Left kidney (tissue), 2 donors: ENCODE results near the gene PHLDB3. TPM values are rescaled to one million over a fixed set of nuclear protein-coding genes. Genes with fewer than 3 reads are reported as not detected.
"Not testable (repeated sequence)": the region's sequence is repeated elsewhere in the genome, so short reads cannot be mapped to it uniquely, and the experiment has no call there.

ENCODE experiments used
- DNase-seq: peaks from one replicate; pipeline ENCODE4 v3.0.0-alpha.2; 2013
- polyA plus RNA-seq: library from polyadenylated mRNA; unstranded; fragments of 120-200 nt; gene quantifications from one replicate; pipeline ENCODE4 v1.2.1, GENCODE V29; 2013; ENCODE audit not compliant: insufficient read length

The PHLDB3 gene
- polyA plus RNA-seq, 1 donor = 7.8 TPM

DNA sequence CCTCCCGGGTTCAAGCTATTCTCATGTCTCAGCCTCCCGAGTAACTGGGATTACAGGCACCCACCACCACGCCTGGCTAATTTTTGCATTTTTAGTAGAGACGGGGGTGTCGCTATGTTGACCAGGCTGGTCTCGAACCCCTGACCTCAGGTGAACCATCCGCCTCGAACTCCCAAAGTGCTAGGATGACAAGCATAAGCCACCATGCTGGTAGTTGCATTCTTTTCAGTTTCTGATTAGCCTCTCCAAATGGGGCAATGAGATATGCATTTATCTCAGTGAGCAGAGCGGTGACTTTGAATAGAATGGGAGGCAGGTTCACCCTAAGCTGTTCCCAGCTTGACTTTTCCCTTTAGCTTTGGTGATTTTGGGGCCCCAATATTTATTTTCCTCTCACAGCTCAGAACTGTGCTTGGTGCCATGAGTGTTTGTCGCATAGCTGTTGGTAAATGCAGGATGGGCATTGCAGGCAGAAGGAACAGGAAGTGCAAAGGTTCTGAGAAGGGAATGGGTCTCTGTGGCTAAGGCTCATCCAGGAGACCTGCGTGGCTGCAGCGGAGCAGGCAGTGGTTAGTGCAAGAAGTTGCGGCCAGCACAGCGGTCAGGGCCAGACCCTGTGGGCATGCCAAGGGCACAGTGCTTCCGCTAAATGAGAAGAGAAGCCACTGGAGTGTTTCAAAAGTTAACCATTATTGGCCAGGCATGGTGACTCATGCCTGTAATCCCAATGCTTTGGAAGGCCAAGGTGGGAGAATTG, 59.8 kb downstream of the PHLDB3 start:
- no peak for DNase-seq

DNA sequence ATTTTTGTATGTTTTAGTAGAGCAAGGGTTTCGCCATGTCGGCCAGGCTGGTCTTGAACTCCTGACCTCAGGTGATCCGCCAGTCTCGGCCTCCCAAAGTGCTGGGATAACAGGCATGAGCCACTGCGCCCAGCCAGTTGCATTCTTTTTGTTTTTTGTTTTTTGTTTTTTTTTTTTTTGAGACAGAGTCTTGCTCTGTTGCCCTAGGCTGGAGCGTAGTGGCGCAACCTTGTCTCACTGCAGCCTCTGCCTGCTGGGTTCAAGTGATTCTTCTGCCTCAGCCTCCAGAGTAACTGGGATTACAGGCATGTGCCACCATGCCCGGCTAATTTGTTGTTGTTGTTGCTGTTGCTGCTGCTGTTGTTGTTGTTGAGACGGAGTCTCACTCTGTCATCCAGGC, 60.5 kb downstream of the PHLDB3 start:
- DNase-seq = not testable (repeated sequence)

DNA sequence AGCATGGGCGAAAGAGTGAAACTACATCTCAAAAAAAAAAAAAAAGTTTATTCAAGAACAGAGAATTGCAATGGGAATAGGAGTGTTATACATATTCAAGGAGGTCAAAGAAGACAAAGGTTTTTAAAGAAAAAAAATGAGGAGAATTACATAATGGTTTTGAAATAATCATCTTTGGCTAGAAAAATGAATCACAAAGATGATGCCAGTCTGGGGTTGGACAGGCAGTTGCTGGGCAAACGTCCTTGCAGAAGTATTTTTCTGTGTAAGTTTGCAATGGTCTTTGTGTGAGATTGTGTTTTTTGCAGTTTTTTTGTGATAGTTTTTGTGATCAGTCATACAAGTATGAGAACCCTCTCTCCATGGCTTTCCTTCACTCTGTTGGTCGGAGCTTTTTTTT, 62.8 kb downstream of the PHLDB3 start:
- DNase-seq = no peak

DNA sequence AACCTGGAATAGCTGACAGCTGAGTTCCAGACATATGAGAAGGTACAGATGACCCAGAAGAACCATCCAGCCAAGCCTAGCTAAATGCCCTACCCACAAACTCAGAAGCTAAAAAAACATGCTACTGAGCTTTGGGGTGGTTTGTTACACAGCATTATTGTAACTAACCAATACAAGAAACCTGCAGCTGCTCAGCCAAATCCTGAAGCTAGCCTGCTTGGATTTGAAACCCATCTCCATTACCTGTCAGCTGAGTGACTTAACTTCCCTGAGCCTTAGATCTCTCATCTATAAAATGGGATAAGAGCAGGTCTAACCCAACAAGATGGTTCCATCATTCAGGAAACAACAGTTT, 64.9 kb downstream of the PHLDB3 start:
- no peak for DNase-seq

DNA sequence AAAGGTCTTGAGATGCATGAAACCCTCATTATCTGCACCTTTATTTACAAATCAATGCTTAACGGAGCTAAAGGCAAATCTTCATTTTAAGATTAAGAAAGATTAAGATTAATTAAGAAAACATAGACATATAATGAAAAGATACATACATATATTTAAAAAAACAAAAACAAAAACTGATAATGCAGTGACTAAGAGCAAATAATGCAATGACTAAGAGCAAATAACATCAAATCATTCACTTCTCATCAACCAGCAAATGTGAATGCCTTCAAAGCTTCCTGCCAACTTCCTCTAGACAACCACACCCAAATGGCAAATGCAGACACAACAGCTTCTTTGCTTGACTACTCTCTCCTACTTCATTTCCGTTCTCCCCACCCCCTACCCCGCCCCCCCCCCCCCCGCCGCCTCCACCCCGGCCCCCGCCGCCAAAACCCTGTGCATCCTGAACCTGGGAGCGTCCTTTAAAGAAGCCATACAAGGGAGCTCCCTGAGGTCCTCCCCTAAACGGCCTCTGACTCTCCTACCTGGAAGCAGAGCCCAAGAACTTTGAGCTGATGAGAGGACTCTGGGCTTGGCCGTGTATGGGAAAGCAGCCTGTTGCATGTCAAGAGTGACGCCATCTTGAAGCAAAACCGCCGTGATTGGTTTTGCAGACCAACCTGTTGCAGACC, 65.4 kb downstream of the PHLDB3 start:
- no peak for DNase-seq

DNA sequence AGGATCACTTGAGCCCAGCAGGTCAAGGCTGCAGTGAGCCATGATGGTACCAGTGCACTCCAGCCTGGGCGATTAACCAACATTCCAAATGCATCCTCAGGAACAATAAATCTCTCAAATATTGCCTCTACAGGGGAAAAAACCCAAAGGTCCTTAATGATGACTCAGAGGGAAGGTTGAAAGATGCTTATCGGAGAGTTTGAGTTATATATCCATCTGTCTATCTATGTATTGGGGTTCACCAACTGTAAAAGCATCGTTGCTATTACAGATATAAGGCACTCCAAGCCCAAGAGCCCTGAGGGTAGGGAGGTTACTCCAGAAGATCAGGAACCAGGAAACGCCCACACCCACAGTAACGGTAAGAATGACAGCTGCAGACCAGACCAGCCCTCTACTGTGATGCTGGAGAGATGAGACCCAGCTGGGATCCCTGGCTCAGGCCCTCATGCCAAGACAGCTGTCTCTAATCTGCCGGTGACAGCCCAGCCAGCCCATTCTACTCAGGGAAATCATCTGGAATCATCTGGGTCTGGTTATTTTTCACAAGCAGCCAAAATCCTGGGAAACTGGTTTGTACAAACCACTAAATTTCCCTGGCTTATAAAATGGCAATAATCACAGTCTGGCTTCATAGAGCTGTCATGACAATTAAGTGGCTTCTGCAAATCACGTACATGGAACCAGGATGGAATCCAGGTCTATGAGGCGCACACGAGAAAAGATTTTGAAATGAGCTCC, 66.1 kb downstream of the PHLDB3 start:
- peak; percentile 61 for DNase-seq

DNA sequence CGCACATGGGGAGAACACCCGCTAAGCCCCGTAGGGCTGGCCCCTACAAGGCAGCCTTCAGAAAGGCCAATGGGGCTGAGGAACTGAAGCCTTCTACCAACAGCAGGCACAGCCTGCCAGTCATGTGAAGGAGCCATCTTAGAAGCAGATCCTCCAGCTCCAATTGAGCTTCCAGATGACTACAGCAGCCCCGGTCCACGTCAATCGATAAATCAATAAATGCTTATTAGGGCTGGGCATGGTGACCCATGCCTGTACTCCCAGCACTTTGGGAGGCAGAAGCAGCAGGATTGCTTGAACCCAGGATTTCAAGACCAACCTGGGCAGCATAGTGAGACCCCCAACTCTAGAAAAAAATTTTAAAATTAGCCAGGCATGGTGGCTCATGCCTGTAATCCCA, 66.8 kb downstream of the PHLDB3 start:
- DNase-seq = no peak

DNA sequence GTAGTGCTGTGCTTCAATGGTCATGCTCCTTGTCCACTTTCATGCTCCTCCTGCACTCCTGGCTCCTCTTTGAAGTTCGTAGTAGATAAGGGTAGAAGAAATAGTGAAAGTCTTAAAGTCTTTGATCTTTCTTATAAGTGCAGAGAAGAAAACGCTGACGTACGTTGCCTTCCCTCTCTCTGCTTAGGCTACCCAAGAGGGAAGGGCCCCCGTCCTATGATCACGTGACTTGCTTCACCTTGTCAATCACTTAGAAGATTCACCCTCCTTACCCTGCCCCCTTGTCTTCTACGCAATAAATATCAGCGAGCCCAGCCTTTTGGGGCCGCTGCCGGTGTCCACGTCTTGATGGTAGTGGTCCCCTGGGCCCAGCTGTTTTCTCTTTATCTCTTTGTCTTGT, 67.3 kb downstream of the PHLDB3 start:
- DNase-seq = not testable (repeated sequence)

DNA sequence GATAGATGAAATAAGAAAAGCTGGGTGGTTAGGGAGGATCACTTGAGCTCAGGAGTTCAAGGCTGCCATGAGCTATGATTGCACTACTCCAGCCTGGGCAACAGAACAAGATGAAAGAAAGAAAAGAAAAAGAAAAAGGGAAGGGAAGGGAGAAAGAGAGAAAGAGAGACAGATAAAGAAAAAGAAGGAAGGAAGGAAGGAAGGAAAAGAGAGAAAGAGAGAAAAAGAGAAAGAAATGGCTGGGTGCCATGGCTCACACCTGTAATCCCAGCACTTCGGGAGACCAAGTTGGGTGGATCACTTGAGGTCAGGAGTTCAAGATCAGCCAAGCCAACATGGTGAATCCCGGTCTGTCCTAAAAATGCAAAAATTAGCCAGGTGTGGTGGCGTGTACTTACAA, 68.8 kb downstream of the PHLDB3 start:
- no peak for DNase-seq

DNA sequence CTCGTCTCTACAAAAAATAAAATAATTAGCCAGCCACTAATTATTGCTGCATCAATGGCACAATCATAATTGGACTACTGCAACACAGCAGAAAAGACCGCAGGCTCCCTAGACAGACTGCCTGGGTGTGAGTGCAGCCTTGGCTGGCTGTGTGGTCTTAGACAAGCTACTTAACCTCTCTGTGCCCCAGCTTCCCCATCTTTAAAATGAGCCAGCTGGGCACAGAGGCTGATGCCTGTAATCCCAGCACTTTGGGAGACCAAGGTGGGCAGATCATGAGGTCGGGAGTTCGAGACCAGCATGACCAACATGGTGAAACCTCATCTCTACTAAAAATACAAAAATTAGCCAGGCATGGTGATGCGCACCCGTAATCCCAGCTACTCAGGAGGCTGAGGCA, 70.9 kb downstream of the PHLDB3 start:
- no peak for DNase-seq

DNA sequence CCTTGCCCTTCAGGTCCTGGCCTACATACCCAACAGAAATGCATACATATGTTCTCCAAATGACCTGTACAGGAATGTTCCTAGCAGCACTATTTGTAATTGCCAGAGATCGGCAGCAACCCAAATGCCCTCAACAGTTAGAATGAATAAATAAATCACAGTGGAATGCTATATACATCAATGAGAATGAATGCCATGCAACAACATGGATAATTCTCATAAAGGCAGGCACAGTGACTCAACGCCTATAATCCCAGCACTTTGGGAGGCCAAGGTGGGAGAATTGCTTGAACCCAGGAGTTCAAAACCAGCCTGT, 71.2 kb downstream of the PHLDB3 start:
- DNase-seq = no peak

DNA sequence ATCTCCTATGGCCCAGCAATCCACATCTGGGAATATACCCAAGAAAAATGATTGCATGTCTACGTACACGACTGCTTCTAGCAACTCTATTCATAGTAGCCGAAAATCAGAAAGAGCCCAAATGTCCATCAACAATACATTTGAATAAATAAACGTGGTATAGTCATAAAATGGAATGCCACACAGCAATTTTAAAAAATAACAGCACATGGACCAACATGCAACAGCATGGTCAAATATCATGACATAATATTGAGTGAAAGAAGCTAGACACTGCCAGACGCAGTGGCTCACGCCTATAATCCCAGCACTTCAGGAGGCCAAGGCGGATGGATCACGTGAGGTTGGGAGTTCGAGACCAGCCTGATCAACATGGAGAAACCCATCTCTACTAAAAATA, 73.6 kb downstream of the PHLDB3 start:
- no peak for DNase-seq

DNA sequence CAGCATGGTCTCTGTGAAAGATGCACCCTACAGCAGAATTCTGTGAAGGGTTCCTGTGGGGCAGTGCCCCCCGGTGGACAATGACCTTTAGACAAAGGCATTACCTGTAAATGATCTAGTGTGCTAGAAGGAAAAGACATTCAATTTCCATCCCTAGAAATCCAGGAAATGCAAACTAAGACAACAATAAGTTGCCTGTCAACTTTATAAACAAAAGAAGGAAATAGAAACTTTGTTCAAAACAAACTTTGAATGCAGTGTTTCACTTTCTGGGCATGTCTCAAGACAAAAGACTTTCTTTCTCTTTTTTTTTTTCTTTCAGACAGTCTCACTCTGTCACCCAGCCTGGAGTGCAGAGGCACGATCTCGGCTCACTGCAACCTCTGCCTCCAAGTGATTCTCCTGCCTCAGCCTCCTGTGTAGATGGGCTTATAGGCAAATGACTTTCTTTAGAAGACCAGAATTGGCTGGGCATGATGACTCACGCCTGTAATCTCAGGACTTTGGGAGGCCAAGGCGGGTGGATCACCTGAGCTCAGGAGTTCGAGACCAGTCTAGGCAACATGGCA, 74.3 kb downstream of the PHLDB3 start:
- no peak for DNase-seq

DNA sequence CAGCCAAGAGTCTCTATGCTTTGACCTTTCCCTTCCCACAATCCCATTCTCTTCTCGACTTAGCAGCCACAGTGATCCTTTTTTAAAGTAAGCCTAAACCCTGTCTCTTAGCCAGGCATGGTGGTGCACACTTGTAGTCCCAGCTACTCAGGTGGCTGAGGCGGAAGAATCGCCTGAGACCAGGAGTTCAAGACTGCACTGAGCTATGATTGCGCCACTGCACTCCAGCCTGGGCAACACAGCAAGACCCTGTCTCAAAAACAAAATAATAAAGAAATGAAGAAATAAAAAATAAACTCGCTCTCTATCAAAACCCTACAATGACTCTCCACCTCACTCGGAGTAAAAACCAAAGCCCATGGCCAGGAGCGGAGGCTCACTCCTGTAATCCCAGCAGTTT, 75.2 kb downstream of the PHLDB3 start:
- no peak for DNase-seq

DNA sequence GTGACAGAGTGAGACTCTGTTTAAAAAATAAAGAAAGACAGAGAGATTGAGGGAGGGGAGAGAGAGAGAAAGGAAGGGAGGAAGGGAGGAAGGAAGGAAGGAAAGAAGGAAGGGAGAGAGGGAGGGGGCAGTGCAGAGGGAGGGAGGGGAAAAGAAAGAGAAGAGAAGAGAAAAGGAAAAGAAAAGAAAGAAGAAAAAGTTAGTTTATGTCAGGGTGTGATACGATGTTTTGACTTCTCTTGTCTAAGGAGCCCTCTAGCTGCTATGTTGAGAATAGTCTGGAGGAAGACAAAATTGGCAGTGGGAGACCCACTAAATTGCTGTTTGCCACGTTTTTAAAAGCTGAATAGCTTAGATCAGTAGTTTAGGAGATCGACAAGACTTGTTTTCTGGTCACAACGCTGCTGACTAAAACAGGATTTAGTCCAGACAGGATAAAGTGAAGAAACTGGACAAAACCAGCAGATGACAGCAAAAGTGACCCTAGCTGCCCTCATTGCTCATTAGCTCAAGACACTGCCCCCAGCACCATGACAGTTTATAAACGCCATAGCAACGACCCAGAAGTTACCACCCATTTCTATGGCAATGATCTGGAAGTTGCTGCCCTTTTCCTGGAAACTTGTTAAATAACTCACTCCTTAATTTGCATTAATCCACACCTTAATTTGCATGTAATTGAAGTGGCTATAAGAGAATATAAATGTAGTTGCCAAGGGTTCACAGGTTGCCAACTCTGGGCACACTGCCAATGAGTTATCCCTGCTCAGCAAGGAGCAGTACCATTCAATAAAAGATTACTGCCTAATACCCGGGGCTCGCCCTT, 78.8 kb downstream of the PHLDB3 start:
- no peak for DNase-seq

Other genes with a start within 250 kb of the PHLDB3 start
- gene PSG9, start 235.2 kb downstream of the PHLDB3 start, polyA plus RNA-seq = not detected
- gene CD177, start 151.1 kb downstream of the PHLDB3 start, polyA plus RNA-seq = 0.20 TPM
- not detected for gene TEX101, start 89.9 kb downstream of the PHLDB3 start, polyA plus RNA-seq
- gene LYPD3, start 39.1 kb downstream of the PHLDB3 start, polyA plus RNA-seq = 1.1 TPM
- gene ETHE1, start 22.5 kb upstream of the PHLDB3 start, polyA plus RNA-seq = 25.4 TPM
- 1.6 TPM for gene ZNF575, start 28.4 kb upstream of the PHLDB3 start, polyA plus RNA-seq
- 58.6 TPM for gene XRCC1, start 70.8 kb upstream of the PHLDB3 start, polyA plus RNA-seq
- gene PINLYP, start 71.1 kb upstream of the PHLDB3 start, polyA plus RNA-seq = 19.2 TPM
- 19.5 TPM for gene IRGQ, start 91.4 kb upstream of the PHLDB3 start, polyA plus RNA-seq
- 11.6 TPM for gene ZNF576, start 91.8 kb upstream of the PHLDB3 start, polyA plus RNA-seq
- gene SRRM5, start 107.3 kb upstream of the PHLDB3 start, polyA plus RNA-seq = 1.1 TPM
- 72.8 TPM for gene ZNF428, start 114.9 kb upstream of the PHLDB3 start, polyA plus RNA-seq
- gene CADM4, start 135.1 kb upstream of the PHLDB3 start, polyA plus RNA-seq = 43.0 TPM
- gene PLAUR, start 165.4 kb upstream of the PHLDB3 start, polyA plus RNA-seq = 10.6 TPM
- gene IRGC, start 211.3 kb upstream of the PHLDB3 start, polyA plus RNA-seq = not detected